H9 (cell line): ENCODE results near the gene NCF1. TPM values are rescaled to one million over a fixed set of nuclear protein-coding genes. Genes with fewer than 3 reads are reported as not detected.

Experiments
- DNase-seq: peaks from one replicate; pipeline ENCODE4 v3.0.0-alpha.2; 2017
- H2AFZ ChIP-seq: one replicate; pipeline ENCODE4 v1.6.1; 2013; ENCODE audit warnings: mild to moderate bottlenecking, low read length, control low read depth, moderate library complexity
- H2AK5ac ChIP-seq: 2 replicates; pipeline ENCODE4 v1.6.1; 2013; ENCODE audit warnings: low read length, control low read depth, mixed read lengths; ENCODE audit not compliant: insufficient read length
- H2BK120ac ChIP-seq: one replicate; pipeline ENCODE4 v1.6.1; 2013; ENCODE audit warnings: low read depth, mild to moderate bottlenecking, low read length, control low read depth, inconsistent platforms; ENCODE audit not compliant: poor library complexity, severe bottlenecking
- H2BK12ac ChIP-seq: 2 replicates; pipeline ENCODE4 v1.6.1; 2013; ENCODE audit warnings: low read length, control low read depth, mixed read lengths, low read depth; ENCODE audit not compliant: insufficient read length
- H2BK15ac ChIP-seq: 2 replicates; pipeline ENCODE4 v1.6.1; 2013; ENCODE audit warnings: low read depth, low read length, control low read depth
- H2BK20ac ChIP-seq: one replicate; pipeline ENCODE4 v1.6.1; 2013; ENCODE audit warnings: low read depth, mild to moderate bottlenecking, low read length, control low read depth, inconsistent platforms; ENCODE audit not compliant: poor library complexity, severe bottlenecking
- H2BK5ac ChIP-seq: 2 replicates; pipeline ENCODE4 v1.6.1; 2013; ENCODE audit warnings: low read length, control low read depth, mixed read lengths; ENCODE audit not compliant: insufficient read length
- H3K14ac ChIP-seq: 2 replicates; pipeline ENCODE4 v1.6.1; 2013; ENCODE audit warnings: low read length, control low read depth; ENCODE audit not compliant: insufficient read depth
- H3K18ac ChIP-seq: 2 replicates; pipeline ENCODE4 v1.6.1; 2013; ENCODE audit warnings: low read depth, mild to moderate bottlenecking, mixed read lengths, low read length, control low read depth; ENCODE audit not compliant: insufficient read length
- H3K23ac ChIP-seq: 2 replicates; pipeline ENCODE4 v1.6.1; 2013; ENCODE audit warnings: low read length, control low read depth, mixed read lengths, low read depth; ENCODE audit not compliant: insufficient read length
- H3K23me2 ChIP-seq: 2 replicates; pipeline ENCODE4 v1.6.1; 2013; ENCODE audit warnings: low read depth, mild to moderate bottlenecking, mixed read lengths, low read length, control low read depth; ENCODE audit not compliant: insufficient read length, poor library complexity, severe bottlenecking
- H3K27ac ChIP-seq: 2 replicates; pipeline ENCODE4 v1.5.1; 2013; ENCODE audit warnings: low read length, control low read depth, mixed read lengths, low read depth; ENCODE audit not compliant: insufficient read length
- H3K27me3 ChIP-seq: 2 replicates; pipeline ENCODE4 v1.6.1; 2013; ENCODE audit warnings: low read length, control low read depth, inconsistent platforms; ENCODE audit not compliant: insufficient read depth
- H3K4ac ChIP-seq: 2 replicates; pipeline ENCODE4 v1.6.1; 2013; ENCODE audit warnings: low read depth, mild to moderate bottlenecking, control low read depth, inconsistent platforms, low read length, moderate library complexity
- H3K4me1 ChIP-seq: 2 replicates; pipeline ENCODE4 v1.6.1; 2013; ENCODE audit warnings: low read length, control low read depth, inconsistent platforms; ENCODE audit not compliant: insufficient read depth
- H3K4me2 ChIP-seq: 2 replicates; pipeline ENCODE4 v1.6.1; 2013; ENCODE audit warnings: low read length, control low read depth, mixed read lengths; ENCODE audit not compliant: insufficient read length, insufficient read depth
- H3K56ac ChIP-seq: 2 replicates; pipeline ENCODE4 v1.6.1; 2013; ENCODE audit warnings: low read depth, mild to moderate bottlenecking, mixed read lengths, low read length, control low read depth; ENCODE audit not compliant: insufficient read length
- H3K79me1 ChIP-seq: 2 replicates; pipeline ENCODE4 v1.6.1; 2013; ENCODE audit warnings: low read depth, mild to moderate bottlenecking, moderate library complexity, low read length, control low read depth, inconsistent platforms; ENCODE audit not compliant: insufficient read depth, poor library complexity, severe bottlenecking
- H3K79me2 ChIP-seq: 2 replicates; pipeline ENCODE4 v1.6.1; 2013; ENCODE audit warnings: low read length, control low read depth, inconsistent platforms; ENCODE audit not compliant: insufficient read depth
- H3K9ac ChIP-seq: 2 replicates; pipeline ENCODE4 v1.6.1; 2013; ENCODE audit warnings: low read length, control low read depth, mixed read lengths; ENCODE audit not compliant: insufficient read length; ENCODE audit errors: extremely low read depth
- H3K9me3 ChIP-seq: one replicate; pipeline ENCODE4 v1.6.1; 2013; ENCODE audit warnings: low read depth, low read length, inconsistent platforms; ENCODE audit not compliant: control insufficient read depth
- H3T11ph ChIP-seq: one replicate; pipeline ENCODE4 v1.6.1; 2013; ENCODE audit warnings: mild to moderate bottlenecking, low read length, control low read depth, inconsistent platforms
- H4K20me1 ChIP-seq: one replicate; pipeline ENCODE4 v1.6.1; 2013; ENCODE audit not compliant: control insufficient read depth, insufficient read length, insufficient read depth
- H4K5ac ChIP-seq: 2 replicates; pipeline ENCODE4 v1.6.1; 2013; ENCODE audit warnings: low read depth, mild to moderate bottlenecking, mixed read lengths, low read length, control low read depth; ENCODE audit not compliant: insufficient read length
- H4K8ac ChIP-seq: replicated peaks from 2 replicates; pipeline ENCODE4 v1.6.1; 2013; ENCODE audit warnings: low read length, control low read depth, mixed read lengths, low read depth; ENCODE audit not compliant: insufficient read length
- H4K91ac ChIP-seq: 2 replicates; pipeline ENCODE4 v1.6.1; 2013; ENCODE audit warnings: low read depth, mild to moderate bottlenecking, moderate library complexity, mixed read lengths, low read length, control low read depth; ENCODE audit not compliant: insufficient read length
- H3K27ac Mint-ChIP-seq, 3 experiments: 2 replicates in 2 of 3; 3 replicates in 1 of 3; pipeline ENCODE4 v1.8.0; 2020 to 2021; ENCODE audit warnings: mixed read lengths in 3 of 3, mild to moderate bottlenecking in 1 of 3, moderate library complexity in 1 of 3
- H3K27me3 Mint-ChIP-seq: 2 replicates; pipeline ENCODE4 v1.8.0; 2021; ENCODE audit warnings: low read depth, mild to moderate bottlenecking, moderate library complexity, mixed read lengths
- H3K36me3 Mint-ChIP-seq, 3 experiments: 2 replicates in 2 of 3; 3 replicates in 1 of 3; pipeline ENCODE4 v1.8.0; 2020 to 2021; ENCODE audit warnings: low read depth in 3 of 3, mixed read lengths in 3 of 3; ENCODE audit not compliant: insufficient read depth in 1 of 3
- H3K4me1 Mint-ChIP-seq, 2 experiments: 2 replicates each; pipeline ENCODE4 v1.8.0; 2020; ENCODE audit warnings: mixed read lengths in 2 of 2
- H3K4me3 Mint-ChIP-seq, 2 experiments: 2 replicates in 1 of 2; 3 replicates in 1 of 2; pipeline ENCODE4 v1.8.0; 2020 to 2021; ENCODE audit warnings: mild to moderate bottlenecking in 2 of 2, mixed read lengths in 2 of 2, moderate library complexity in 1 of 2
- H3K9me3 Mint-ChIP-seq, 2 experiments: 2 replicates in 1 of 2; 3 replicates in 1 of 2; pipeline ENCODE4 v1.8.0; 2020; ENCODE audit warnings: mild to moderate bottlenecking in 2 of 2, mixed read lengths in 2 of 2, moderate library complexity in 1 of 2
- CTCF ChIP-seq: fragments of 200-600 bp; sonication (generic); conservative IDR thresholded peaks from 3 replicates; pipeline ENCODE4 v1.8.0; 2021; ENCODE audit warnings: antibody characterized with exemption, mild to moderate bottlenecking
- WGBS: extraction: QIAGEN DNeasy Blood & Tissue Kit; methylation state at CpG from one replicate; pipeline ENCODE4 v1.1.7; 2013; ENCODE audit warnings: missing lambda C conversion rate, low lambda C conversion rate, mixed read lengths; ENCODE audit not compliant: insufficient read length; ENCODE audit errors: extremely low coverage; 5-methylcytosine and 5-hydroxymethylcytosine counted together
- total RNA-seq: library from RNA; stranded (reverse); gene quantifications from 2 replicates; pipeline ENCODE4 v1.2.1, GENCODE V29; 2021

Gene NCF1
- total RNA-seq, 1 experiment from 2014 or later = 0.63 TPM

GRCh38 chr7:74725840-74726239 is 48.0 kb upstream of the NCF1 start:
- H3K9ac ChIP-seq = no peak overlapping the region
- TF ChIP-seq CTCF = no peak
- H3K23me2 ChIP-seq = no peaks in the 10 kb centered on the region
- DNase-seq = no peak
- no peaks in the 10 kb centered on the region for H3K79me2 ChIP-seq
- no peak overlapping the region for H4K8ac ChIP-seq
- no peak overlapping the region for H3K23ac ChIP-seq
- no peak overlapping the region for H3K4me2 ChIP-seq
- H2AK5ac ChIP-seq = no peak overlapping the region
- H3K56ac ChIP-seq = no peak overlapping the region
- H3K9me3 ChIP-seq = no peaks in the 10 kb centered on the region
- no peak overlapping the region for H3K27ac ChIP-seq
- no peak overlapping the region for H2BK12ac ChIP-seq
- no peak overlapping the region for H3T11ph ChIP-seq
- no peaks in the 10 kb centered on the region for H3K4me1 ChIP-seq
- no peak overlapping the region for H3K4ac ChIP-seq
- H3K9me3 Mint-ChIP-seq = no peaks in the 10 kb centered on the region
- H3K27me3 Mint-ChIP-seq = no peaks in the 10 kb centered on the region
- peaks cover 8 to 51% (median 28%) of the 10 kb centered on the region in 3 experiments; a peak in 5 of 7 replicates for H3K36me3 Mint-ChIP-seq
- no peak overlapping the region for H4K5ac ChIP-seq
- no peak overlapping the region for H3K18ac ChIP-seq
- H3K27ac Mint-ChIP-seq = 0 out of 7 replicates have a peak overlapping the region, but pooled peaks of 1 of the 3 experiments have one; percentile 28
- no peak overlapping the region for H2BK20ac ChIP-seq
- no peak overlapping the region for H3K4me3 Mint-ChIP-seq
- no peaks in the 10 kb centered on the region for H3K79me1 ChIP-seq
- H3K27me3 ChIP-seq = no peaks in the 10 kb centered on the region
- no peak overlapping the region for H2BK120ac ChIP-seq
- H3K14ac ChIP-seq = no peak overlapping the region
- no peak overlapping the region for H2AFZ ChIP-seq
- no peak overlapping the region for H4K91ac ChIP-seq
- WGBS = no CpG with 5 or more reads among the region's 1 CpG
- no peaks in the 10 kb centered on the region for H3K4me1 Mint-ChIP-seq
- H4K20me1 ChIP-seq = no peaks in the 10 kb centered on the region
- no peak overlapping the region for H2BK15ac ChIP-seq
- H2BK5ac ChIP-seq = no peak overlapping the region
